Retinal pigment epithelial cell (primary cell): ENCODE results near the gene FAM193A.
"Not testable (repeated sequence)": the region's sequence is repeated elsewhere in the genome, so short reads cannot be mapped to it uniquely, and the experiment has no call there.

Experiments
- DNase-seq: peaks from one replicate; pipeline ENCODE4 v3.0.0-alpha.2; 2010; ENCODE audit warnings: low read depth
- H3K4me3 ChIP-seq: 2 replicates; pipeline ENCODE4 v1.5.1; 2011; ENCODE audit warnings: mild to moderate bottlenecking, low read length, control low read depth, moderate library complexity
- TF ChIP-seq, protein P1 (sequence below): conservative IDR thresholded peaks from 2 replicates; pipeline ENCODE4 v1.5.1; 2011; ENCODE audit warnings: low read depth, low read length, control low read depth, inconsistent platforms

The FAM193A gene

GRCh38 chr4:2615821-2616220 lies 79.4 kb downstream of the FAM193A start:
- H3K4me3 ChIP-seq: no peak overlapping the region
- DNase-seq: no peak
- TF ChIP-seq, protein P1, sequence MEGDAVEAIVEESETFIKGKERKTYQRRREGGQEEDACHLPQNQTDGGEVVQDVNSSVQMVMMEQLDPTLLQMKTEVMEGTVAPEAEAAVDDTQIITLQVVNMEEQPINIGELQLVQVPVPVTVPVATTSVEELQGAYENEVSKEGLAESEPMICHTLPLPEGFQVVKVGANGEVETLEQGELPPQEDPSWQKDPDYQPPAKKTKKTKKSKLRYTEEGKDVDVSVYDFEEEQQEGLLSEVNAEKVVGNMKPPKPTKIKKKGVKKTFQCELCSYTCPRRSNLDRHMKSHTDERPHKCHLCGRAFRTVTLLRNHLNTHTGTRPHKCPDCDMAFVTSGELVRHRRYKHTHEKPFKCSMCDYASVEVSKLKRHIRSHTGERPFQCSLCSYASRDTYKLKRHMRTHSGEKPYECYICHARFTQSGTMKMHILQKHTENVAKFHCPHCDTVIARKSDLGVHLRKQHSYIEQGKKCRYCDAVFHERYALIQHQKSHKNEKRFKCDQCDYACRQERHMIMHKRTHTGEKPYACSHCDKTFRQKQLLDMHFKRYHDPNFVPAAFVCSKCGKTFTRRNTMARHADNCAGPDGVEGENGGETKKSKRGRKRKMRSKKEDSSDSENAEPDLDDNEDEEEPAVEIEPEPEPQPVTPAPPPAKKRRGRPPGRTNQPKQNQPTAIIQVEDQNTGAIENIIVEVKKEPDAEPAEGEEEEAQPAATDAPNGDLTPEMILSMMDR: no peak

- no peak for DNase-seq
- TF ChIP-seq, protein P1: no peak
- H3K4me3 ChIP-seq: no peak overlapping the region
Observed at GRCh38 chr4:2617955-2618354, 81.5 kb downstream of the FAM193A start.

DNA sequence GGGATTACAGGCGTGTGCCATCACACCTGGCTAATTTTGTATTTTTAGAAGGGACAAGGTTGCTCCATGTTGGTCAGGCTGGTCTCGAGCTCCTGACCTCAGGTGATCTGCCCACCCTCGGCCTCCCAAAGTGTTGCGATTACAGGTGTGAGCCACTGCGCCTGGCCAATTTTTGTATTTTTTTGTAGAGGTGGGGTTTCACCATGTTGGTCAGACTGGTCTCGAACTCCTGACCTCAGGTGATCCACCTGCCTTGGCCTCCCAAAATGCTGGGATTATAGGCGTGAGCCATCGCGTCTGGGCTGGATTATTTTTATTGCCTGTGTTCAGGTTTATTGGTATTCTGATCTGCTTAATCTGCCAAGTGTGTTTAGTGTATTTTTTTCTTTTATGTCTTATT lies 82.3 kb downstream of the FAM193A start:
- H3K4me3 ChIP-seq, DNase-seq: not testable (repeated sequence)

DNA sequence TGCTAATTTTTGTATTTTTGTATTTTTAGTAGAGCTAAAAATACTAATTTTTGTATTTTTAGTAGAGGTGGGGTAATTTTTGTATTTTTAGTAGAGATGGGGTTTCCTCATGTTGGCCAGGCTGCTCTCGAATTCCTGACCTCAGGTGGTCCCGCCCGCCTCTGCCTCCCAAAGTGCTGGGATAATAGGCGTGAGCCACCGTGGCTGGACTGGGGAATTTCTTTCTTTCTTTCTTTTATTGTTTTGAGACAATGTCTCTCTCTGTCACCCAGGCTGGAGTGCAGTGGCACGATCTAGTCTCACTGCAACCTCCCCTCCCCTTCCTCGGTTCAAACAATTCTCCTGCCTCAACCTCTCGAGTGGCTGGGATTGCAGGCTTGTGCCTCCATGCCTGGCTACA lies 83.0 kb downstream of the FAM193A start:
- H3K4me3 ChIP-seq: no peak overlapping the region
- TF ChIP-seq, protein P1: no peak
- no peak for DNase-seq

DNA sequence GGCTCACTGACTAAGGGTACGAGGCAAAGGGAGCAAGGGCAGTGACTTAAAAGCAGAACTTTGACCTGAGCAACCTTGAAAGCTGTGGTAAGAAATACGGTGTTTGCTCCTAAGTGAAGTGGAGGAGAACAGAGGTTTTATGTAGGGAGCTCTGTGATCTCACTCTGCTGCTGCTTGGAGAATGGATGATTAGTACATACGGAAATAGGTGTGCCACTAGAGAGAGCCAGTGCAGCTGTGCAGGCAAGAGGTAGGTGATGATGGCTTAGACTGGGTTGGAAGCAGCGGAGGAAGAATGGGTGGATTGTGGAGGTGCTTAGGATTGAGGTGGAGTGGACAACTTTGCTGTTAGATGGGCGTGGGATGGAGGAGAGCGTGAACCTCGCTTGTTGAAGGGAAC lies 85.0 kb downstream of the FAM193A start:
- TF ChIP-seq, protein P1: no peak

GRCh38 chr4:2623442-2623841 lies 87.0 kb downstream of the FAM193A start:
- TF ChIP-seq, protein P1: no peak

More for the DNA sequence above, 85.0 kb downstream of the FAM193A start:
- no peak overlapping the region for H3K4me3 ChIP-seq
- no peak for DNase-seq

DNA sequence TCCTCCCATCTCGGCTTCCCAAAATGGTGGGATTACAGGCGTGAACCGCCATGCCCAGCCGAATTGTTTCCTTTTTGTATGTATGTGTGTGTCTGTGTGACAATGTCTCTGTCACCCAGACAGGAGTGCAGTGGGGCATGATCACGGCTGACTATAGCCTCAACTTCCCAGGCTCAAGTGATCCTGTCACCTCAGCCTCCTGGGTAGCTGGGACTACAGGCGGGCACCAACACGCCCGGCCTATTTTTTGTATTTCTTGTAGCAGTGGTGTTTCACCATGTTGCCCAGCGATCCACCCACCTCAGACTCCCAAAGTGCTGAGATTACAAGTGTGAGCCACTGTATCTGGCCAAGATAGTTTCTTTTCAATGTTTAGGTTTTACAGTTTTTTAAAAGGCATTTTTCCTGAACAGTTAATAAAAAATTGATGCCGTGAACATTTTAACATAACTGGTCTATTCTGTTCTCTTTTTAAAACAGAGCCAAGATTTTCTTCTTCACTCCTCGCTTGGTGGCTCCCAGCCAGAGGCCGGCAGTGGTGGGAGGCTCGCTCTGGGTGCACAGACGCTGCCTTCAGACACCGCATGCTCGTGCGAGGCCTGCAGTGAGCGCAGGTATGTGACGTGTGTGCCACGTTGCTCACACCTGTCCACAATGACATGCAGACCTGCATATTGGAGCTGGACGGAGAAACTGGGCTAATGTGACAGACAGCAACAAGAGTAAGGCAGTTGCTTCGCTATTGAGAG lies 88.5 kb downstream of the FAM193A start:
- no peak overlapping the region for H3K4me3 ChIP-seq
- no peak for DNase-seq
- TF ChIP-seq, protein P1: no peak

More at GRCh38 chr4:2623442-2623841, 87.0 kb downstream of the FAM193A start:
- no peak overlapping the region for H3K4me3 ChIP-seq
- DNase-seq: no peak
